BJ (cell line): ENCODE data around the gene LCMT1. TPM values are rescaled to one million over a fixed set of nuclear protein-coding genes. Genes with fewer than 3 reads are reported as not detected.

Experiments used
- CTCF ChIA-PET: fragments of 350-600 bp; formaldehyde crosslinking; extraction: SDS; loops from one replicate; lab custom pipeline; 2021; ENCODE audit warnings: antibody characterized with exemption, inconsistent platforms; lab: Yijun Ruan, JAX
- POLR2A ChIA-PET: fragments of 300-600 bp; sonication (Branson Sonifier 250); formaldehyde crosslinking; extraction: SDS; loops from one replicate; lab custom pipeline; 2021; ENCODE audit warnings: antibody characterized with exemption; lab: Charles Lee
- DNase-seq: peaks from one replicate; pipeline ENCODE4 v3.0.0-alpha.2; 2011; ENCODE audit warnings: low read depth
- H3K27me3 ChIP-seq: 2 replicates; pipeline ENCODE4 v1.6.0; 2011; ENCODE audit warnings: low read length; ENCODE audit not compliant: control insufficient read depth, insufficient read depth
- H3K36me3 ChIP-seq: 2 replicates; pipeline ENCODE4 v1.5.1; 2011; ENCODE audit warnings: low read length; ENCODE audit not compliant: control insufficient read depth, insufficient read depth
- H3K4me3 ChIP-seq: 2 replicates; pipeline ENCODE4 v1.5.1; 2011; ENCODE audit warnings: low read depth, mild to moderate bottlenecking, control low read depth, low read length
- polyA plus RNA-seq: library from polyadenylated mRNA; depleted of rRNA; stranded (reverse); fragments of >200 nt; gene quantifications from 2 replicates; pipeline ENCODE4 v1.2.3, GENCODE V29; 2011
- TF ChIP-seq, protein P1 (sequence below): IDR thresholded peaks from 2 replicates; pipeline ENCODE4 v1.5.1; 2011; ENCODE audit warnings: low read depth, mild to moderate bottlenecking, control low read depth, inconsistent platforms, low read length, moderate library complexity; ENCODE audit not compliant: insufficient read depth

LCMT1 gene
- polyA plus RNA-seq, 1 experiment = 32.2 TPM

DNA sequence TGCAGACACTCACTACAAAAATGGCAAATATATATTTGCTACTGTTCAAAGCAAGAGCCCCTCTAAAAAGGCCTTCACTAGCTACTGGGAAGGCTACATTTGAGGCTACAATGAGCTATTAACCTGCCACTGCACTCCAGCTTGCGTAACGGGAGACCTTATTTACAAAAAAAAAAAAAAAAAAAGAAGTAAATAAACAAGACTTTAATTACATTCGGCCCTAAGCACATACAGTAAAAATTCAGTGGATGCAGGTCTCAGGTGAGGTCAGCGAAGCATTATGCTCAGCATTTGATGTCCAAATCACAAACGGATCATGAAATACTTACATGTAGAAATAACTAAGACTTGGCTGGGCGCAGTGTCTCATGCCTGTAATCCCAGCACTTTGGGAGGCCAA is 26.7 kb upstream of the LCMT1 start:
- Histone ChIP-seq H3K36me3 (no peaks in the 10 kb centered on the region), H3K4me3 (no peak overlapping the region), H3K27me3 (no peaks in the 10 kb centered on the region)
- no peak for DNase-seq
- TF ChIP-seq, protein P1, sequence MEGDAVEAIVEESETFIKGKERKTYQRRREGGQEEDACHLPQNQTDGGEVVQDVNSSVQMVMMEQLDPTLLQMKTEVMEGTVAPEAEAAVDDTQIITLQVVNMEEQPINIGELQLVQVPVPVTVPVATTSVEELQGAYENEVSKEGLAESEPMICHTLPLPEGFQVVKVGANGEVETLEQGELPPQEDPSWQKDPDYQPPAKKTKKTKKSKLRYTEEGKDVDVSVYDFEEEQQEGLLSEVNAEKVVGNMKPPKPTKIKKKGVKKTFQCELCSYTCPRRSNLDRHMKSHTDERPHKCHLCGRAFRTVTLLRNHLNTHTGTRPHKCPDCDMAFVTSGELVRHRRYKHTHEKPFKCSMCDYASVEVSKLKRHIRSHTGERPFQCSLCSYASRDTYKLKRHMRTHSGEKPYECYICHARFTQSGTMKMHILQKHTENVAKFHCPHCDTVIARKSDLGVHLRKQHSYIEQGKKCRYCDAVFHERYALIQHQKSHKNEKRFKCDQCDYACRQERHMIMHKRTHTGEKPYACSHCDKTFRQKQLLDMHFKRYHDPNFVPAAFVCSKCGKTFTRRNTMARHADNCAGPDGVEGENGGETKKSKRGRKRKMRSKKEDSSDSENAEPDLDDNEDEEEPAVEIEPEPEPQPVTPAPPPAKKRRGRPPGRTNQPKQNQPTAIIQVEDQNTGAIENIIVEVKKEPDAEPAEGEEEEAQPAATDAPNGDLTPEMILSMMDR = no peak
- ChIA-PET CTCF (interaction anchor here (0.7 to 1.3 kb wide), 2 partner anchors 8 to 17 kb away, joined by 3 read pairs; no protein-coding TSS in a partner anchor), POLR2A (interaction anchor here (0.6 kb wide), 1 partner anchor 18 kb away, joined by 4 read pairs; no protein-coding TSS in a partner anchor)

DNA sequence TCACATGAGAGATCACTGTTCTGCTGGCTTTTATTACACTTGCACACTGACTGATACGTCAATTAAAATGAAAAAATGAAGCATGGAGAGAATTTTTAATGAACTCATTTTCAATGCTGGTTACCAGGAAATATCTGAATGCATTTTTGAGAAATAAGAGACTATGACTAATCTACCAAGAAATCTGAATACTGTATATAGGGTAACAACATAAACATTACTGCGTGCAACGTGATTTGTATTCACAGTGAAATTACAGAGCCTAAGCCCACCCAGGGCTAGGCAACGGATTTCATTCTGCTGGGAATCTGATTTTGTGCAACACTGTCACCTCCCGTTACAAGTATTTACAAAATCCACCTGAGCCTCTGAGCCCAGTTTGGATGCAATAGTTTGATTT is 23.8 kb upstream of the LCMT1 start:
- Histone ChIP-seq H3K27me3 (no peaks in the 10 kb centered on the region), H3K36me3 (no peaks in the 10 kb centered on the region), H3K4me3 (no peak overlapping the region)
- no peak for DNase-seq
- CTCF ChIA-PET = no interaction called here
- TF ChIP-seq, protein P1 = no peak
- POLR2A ChIA-PET = no interaction called here

DNA sequence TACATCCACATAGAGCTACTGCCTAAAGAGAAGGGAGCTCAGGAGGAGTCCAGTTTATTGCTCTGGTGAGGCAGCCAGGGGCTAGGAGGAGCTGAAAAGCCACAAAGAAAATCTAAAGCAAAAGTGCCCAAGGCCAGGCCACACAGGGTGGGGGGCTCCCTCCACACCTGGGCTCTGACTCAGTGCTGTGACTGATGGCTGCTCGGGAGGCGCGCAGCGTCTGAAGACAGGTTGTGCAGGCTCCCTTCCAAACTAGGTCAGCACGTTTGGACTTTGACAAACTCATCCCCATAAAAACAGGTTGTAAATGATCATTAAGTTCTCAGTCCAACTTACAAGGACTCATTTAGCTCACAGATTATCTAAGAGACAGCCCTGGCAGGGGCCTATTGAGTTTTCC is 22.2 kb upstream of the LCMT1 start:
- CTCF ChIA-PET = no interaction called here
- no peaks in the 10 kb centered on the region for H3K36me3 ChIP-seq
- POLR2A ChIA-PET = no interaction called here
- no peaks in the 10 kb centered on the region for H3K27me3 ChIP-seq
- TF ChIP-seq, protein P1 = no peak
- no peak overlapping the region for H3K4me3 ChIP-seq
- no peak for DNase-seq

DNA sequence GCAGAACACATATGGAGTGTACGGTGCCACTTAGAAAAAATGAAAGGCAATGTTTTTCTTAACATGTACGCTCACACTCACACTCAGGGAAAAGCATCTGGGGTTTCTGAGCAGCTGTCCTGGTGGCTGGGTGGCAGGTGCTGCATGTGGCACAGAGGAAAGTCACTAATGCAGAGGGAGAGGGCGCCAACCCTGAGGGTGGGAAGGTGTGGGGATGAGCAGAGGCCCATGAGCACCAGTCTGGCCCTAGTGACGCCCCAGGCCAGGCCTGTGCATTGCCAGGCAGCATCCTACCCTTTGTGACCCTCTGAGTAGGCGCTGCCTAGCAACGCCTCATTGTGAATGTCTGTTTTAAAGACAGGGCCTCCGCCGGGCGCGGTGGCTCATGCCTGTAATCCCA is 19.1 kb upstream of the LCMT1 start:
- H3K4me3 ChIP-seq = no peak overlapping the region
- ChIA-PET CTCF (no interaction called here), POLR2A (no interaction called here)
- TF ChIP-seq, protein P1 = no peak
- H3K36me3 ChIP-seq = no peaks in the 10 kb centered on the region
- DNase-seq = no peak
- H3K27me3 ChIP-seq = no peaks in the 10 kb centered on the region

DNA sequence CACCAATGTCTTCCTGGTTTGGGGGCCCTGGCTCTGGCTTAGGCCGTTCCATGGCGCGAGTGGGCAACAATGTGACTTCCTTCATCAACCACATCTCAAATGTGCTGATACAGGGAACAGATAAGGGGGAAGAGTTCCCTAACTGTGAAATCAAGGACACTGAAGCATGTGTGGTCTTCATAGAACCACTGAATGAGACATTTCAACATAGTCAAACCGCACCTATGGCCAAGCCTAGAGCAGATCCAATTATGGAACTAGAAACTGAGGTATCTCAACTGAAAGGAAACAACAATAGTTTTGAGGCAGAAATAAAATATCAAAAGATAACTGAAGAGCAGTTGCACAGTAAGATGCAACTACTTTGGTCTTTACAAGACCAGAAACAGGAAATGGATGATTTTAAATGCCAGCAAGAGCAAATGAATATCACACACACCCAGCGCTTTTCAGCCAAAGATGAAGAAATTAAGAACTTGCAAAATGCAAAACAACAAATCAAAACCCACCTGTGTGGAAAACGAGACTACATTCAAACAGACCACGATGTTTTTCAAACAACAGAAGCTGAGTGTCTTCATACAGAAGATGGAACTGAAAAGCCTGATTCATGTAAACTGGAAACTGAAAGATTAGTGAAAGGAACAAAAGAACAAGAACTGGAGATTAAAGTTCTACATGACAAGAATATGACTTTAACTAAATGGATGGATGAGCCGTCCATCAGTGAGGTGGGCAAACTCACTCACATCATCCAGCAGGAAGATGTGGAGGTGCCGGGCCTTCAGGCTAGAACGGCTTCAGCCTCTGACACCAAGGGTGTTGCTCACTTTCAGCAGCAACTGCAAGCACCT is 18.1 kb upstream of the LCMT1 start:
- ChIA-PET CTCF (no interaction called here), POLR2A (no interaction called here)
- H3K27me3 ChIP-seq = no peaks in the 10 kb centered on the region
- DNase-seq = no peak
- H3K36me3 ChIP-seq = no peaks in the 10 kb centered on the region
- TF ChIP-seq, protein P1 = no peak
- no peak overlapping the region for H3K4me3 ChIP-seq
